NOMO-1 (cell line): ENCODE measurements around the gene DGKG.
A peak's percentile ranks its signal among the peaks of the same experiment; 100 is the strongest.

Experiments
- DNase-seq, 2 experiments: peaks; one replicate each; lab custom pipeline; 2025; ENCODE audit not compliant: unreplicated experiment in 2 of 2; lab: John Stamatoyannopoulos, UW

The DGKG gene

DNA sequence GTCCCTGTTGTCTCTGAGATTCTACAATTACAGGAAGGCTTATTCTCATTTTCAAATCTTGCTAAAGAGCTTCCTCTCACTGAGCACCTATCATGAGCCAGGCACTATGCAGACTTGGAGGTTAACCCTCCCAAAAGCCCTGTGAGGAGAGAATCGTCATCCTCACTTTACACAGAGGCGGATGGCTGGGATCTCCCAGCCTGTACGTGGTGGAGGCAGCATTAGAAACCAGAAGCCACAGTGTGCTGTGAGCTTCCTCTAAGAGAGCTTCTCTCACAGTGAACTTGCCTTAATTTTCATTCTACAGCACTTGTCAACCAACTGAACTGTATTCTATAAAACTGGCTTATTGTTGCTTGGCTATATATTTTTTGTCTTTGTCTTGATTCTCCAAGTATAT lies 6.1 kb upstream of the DGKG start:
- DNase-seq = peak; percentile 24 to 71

GRCh38 chr3:186367631-186368030 lies 5.6 kb upstream of the DGKG start:
- DNase-seq = no peak

DNA sequence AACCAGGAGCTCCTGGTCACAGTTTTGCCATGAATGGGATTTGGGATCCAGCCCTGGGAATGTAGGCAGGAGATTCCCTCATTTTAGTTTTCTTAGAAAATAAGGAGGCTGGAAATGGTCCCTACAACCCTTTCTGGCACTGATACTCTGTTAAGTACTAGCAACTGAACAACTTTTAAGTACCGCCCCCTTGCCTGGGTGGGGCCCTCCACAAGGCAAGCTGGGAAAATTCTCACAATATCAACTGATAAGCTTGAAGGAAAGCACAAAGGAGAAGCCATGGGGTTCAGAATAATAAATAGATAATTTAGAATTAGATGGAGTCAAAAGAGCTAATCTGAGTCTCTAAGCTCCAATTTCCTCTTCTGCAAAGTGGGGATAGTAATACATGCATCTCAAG lies 4.2 kb upstream of the DGKG start:
- DNase-seq = peak; percentile 40 to 41

DNA sequence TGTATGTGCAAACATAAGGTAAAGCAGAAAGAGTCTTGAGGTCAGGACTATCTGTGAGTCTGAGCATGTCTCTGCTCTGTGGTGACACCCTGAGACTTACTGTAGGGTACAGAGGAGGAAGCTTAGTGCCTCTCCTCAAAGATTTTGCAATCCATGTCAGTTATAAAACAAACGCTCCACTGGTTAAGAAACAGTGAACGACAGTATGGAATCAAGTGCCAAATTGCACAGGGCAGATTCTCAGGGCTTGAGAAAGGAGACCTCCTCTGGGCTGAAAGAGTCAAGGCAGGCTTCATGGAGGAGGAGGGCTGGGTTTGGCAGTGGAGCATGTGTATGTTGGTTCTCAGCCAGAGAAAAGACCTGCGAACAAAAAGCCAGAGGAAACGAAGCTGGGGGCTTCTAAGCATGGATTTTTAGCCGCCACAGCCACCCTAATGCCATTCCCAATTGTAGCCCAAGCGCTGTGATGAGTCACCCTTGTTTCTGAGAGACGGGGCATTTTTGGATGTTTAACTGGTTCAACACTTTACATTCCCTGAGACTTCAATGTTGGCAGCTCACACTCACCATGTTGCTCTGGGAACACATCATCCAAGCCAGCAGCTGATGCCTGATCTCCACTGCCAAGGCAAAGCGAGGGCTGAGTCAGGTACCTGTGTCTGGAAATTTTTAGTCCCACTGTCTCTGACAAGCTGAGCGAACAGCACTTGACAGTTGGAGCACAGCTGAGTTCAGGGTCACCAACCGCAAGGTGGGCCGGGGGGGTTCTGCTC lies 3.4 kb upstream of the DGKG start:
- peak; percentile 91 to 99 for DNase-seq

DNA sequence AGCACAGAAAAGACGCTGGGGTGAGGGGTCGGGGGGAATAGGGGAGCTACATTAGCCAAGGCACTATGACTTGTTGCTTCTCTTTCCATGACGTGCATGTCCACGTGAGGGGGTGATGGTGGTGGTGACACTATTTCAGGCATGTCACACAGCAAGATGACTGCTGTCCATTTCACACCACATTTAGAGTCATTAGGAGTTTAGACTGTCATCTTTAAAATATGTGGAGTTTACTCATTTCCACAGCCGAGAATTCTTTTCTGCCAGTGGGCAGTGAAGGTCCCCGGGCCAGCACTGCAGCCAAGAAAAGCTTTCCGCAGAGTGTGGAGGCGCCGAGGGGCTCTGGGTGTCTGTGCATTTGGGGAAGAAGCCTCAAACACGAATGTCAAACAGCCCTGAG lies 954 bp upstream of the DGKG start:
- DNase-seq = no peak

- DNase-seq = no peak
Measured at GRCh38 chr3:186362537-186362842, 456 bp upstream of the DGKG start.

- DNase-seq = no peak
Measured at GRCh38 chr3:186361246-186361761, 730 bp downstream of the DGKG start.

- DNase-seq = peak; percentile 44 to 45
Measured at GRCh38 chr3:186360779-186361178, 1.3 kb downstream of the DGKG start.

DNA sequence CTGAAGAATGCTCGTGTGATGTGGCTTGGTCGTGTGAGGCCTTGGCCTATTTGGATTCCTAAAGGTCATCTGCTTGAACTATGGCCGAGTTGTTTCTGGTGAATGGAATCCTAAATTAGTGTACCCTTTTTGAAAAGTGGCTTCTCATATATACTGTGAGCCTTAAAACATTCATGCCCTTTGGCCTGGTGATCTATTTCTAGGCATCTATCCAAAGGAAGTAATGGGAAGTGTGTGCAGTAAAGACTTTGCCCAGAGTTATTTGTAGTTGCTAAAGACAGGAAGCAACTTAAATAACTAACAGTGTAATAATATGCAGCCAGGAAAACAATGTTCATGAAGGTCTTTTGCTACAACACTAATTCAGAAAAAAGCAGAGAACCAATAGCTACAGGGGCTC lies 3.0 kb downstream of the DGKG start:
- no peak for DNase-seq

- no peak for DNase-seq
Measured at GRCh38 chr3:186356152-186356551, 5.9 kb downstream of the DGKG start.

- no peak for DNase-seq
Measured at GRCh38 chr3:186354100-186354499, 7.9 kb downstream of the DGKG start.

GRCh38 chr3:186352369-186352768 lies 9.7 kb downstream of the DGKG start:
- no peak for DNase-seq

GRCh38 chr3:186342197-186342596 lies 19.8 kb downstream of the DGKG start:
- DNase-seq = peak; percentile 95 to 99

- DNase-seq = no peak
Measured at GRCh38 chr3:186340204-186340603, 21.8 kb downstream of the DGKG start.

DNA sequence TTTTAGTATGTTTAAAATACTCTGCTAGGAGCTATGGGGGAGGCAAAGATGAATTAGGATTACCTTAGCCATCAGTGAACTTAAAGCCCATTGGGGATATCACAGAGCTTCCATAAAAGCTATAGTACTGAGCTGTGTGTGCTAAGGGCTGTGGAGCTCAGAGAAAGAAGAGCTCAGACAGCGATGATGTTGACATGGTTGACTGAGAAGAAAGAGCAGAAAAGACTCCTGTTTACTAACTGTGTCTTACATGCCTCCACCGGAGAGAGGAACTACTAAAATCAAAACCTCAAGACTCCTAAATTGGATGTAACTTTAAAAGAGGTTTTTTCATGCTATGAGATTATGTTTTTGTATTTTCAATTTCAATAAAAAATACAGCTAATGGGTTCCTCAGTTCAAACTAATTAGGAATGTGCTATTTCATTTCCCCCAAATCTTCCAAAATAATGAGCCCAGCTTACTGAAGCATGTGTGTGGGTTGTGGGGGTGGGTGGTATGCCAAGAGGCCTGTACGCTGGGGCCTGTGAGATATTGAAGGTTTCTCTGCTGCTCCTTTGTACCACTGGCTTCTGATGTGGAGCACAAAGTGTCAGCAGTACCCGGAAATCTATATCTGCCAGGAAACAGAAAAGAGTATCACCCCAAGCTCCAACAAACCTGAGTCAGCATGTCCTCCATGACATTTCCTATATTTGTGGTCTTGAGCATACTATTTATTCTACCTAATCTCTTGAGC lies 22.7 kb downstream of the DGKG start:
- no peak for DNase-seq

DNA sequence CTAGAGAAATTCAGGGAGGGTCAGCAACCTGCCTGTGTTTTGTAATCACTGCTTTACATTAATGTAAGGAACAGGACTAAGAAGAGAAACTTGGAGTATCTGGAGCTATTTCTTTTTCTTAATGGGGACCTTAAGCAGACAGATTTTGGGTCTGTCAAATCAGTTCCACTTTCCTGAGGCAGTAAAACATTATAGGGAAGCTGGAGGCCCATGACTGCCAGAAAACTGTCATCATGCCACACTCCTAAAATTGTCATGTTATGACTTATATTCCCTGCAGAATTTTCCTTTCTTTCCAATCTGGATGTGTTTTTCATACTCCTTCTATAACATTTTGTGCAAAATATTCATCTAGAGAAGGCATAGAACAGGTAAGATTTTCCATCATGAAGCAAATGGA lies 28.8 kb downstream of the DGKG start:
- DNase-seq = peak; percentile 34 to 47

GRCh38 chr3:186330772-186331460 lies 31.1 kb downstream of the DGKG start:
- DNase-seq = peak; percentile 73 to 81

DNA sequence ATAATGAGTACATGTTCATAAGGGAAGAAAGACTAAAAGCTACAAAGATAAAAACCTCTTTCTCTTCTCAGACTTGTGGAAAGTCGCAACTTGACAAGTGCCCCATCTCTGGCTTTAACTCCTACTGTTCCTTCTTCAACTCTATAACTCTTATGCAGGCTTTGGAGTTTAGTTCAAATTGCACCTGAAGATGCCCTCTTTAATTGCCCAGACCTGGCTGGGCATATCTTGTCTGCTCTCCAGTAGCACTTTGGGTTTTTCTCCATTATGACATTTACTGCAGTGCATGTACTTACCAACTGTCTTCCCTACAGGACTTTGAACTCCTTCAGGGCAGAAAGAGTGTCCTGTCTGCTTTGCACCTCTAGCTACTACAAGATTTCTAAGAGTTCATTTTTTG lies 32.4 kb downstream of the DGKG start:
- DNase-seq = no peak

DNA sequence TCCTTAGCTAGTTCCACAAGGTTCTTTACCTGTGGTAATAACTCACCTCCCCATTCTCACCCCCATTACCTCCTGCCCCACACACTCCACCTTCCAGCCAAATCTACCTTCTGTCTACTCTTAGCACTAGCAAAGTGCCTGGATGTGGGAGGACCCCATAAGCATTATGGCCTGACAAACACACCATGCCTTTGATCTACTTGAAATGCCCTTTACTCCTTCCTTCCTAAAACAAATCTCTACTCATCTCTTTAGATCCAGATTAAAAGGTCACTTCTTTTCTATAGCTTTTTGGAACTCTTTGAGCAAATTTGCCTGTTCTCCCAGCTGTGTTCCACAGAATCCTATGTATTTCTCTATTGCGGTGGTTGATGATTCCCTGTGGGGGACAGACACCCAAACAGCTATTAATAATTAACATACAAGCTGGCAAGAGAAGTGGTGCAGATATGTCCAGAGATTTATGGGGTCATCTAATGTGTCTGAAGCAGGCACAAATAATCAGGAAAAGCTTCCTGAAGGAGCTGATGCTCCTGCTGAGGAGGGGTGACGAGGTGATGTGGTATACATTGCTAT lies 34.0 kb downstream of the DGKG start:
- DNase-seq = no peak

DNA sequence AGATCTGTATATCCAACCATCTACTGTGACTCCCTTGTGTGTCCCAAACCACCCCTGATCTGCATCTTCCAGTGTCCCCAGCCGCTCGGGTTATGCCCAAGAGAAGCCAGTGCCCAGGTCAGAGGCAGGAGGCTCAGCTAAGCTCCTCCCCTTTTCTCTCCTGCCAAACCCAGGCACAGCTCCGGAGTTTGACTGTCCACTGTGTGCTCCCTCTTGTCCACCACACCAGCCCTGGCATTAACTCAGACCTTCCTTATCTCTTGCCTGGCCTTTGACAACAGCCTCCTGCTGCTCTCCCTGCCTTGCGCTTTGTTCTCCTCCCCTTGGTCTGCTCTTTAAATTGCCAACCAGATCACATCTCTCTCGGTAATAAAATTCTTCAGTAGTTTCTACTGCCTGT lies 39.3 kb downstream of the DGKG start:
- DNase-seq = no peak

- DNase-seq = no peak
Measured at GRCh38 chr3:186321746-186322145, 40.3 kb downstream of the DGKG start.
